HEK293 (cell line): ENCODE data around the gene SLC39A11.

Experiments
- CTCF ChIA-PET: fragments of 350-600 bp; formaldehyde crosslinking; extraction: SDS; loops from one replicate; lab custom pipeline; 2021; ENCODE audit warnings: antibody characterized with exemption; lab: Yijun Ruan, JAX
- POLR2A ChIA-PET: fragments of 300-600 bp; formaldehyde crosslinking; extraction: SDS; loops from one replicate; lab custom pipeline; 2020; ENCODE audit warnings: antibody characterized with exemption, inconsistent platforms; lab: Yijun Ruan, JAX
- H3K27ac ChIP-seq: fragments of 200-500 bp; sonication (Bioruptor generic); 2 replicates; pipeline ENCODE4 v1.5.1; 2014; ENCODE audit warnings: low read depth, low read length, control low read depth, inconsistent platforms; ENCODE audit errors: extremely low read depth
- H3K36me3 ChIP-seq, 2 experiments: fragments of 200-500 bp in 1 of 2; sonication (Bioruptor generic) in 1 of 2; 1 replicate in 1 of 2; 2 replicates in 1 of 2; pipeline ENCODE4 v1.5.1; 2014 to 2017; ENCODE audit warnings: inconsistent platforms in 2 of 2, low read length in 2 of 2; ENCODE audit not compliant: control insufficient read depth in 2 of 2, insufficient read depth in 1 of 2
- H3K4me1 ChIP-seq: fragments of 200-500 bp; sonication (Bioruptor generic); 2 replicates; pipeline ENCODE4 v1.5.1; 2014; ENCODE audit warnings: mild to moderate bottlenecking, low read length, inconsistent platforms; ENCODE audit not compliant: control insufficient read depth, insufficient read depth
- H3K4me3 ChIP-seq: 2 replicates; pipeline ENCODE4 v1.5.1; 2011; ENCODE audit warnings: low read depth, mild to moderate bottlenecking, control low read depth, low read length, moderate library complexity
- H3K9me3 ChIP-seq: fragments of 200-500 bp; sonication (Bioruptor generic); 2 replicates; pipeline ENCODE4 v1.5.1; 2014; ENCODE audit warnings: low read depth, low read length, inconsistent platforms; ENCODE audit not compliant: control insufficient read depth, insufficient read depth
- EGR2 ChIP-seq: fragments of 450-650 bp; formaldehyde crosslinking; IDR thresholded peaks from 2 replicates; pipeline ENCODE4 v1.5.1; 2016; ENCODE audit warnings: low read depth, missing biosample characterization, missing genetic modification characterization
- KLF10 ChIP-seq: fragments of 450-650 bp; IDR thresholded peaks from 2 replicates; pipeline ENCODE4 v1.5.1; 2018; ENCODE audit warnings: missing biosample characterization, mild to moderate bottlenecking, missing genetic modification characterization
- KLF7 ChIP-seq: fragments of 450-650 bp; formaldehyde crosslinking; IDR thresholded peaks from 2 replicates; pipeline ENCODE4 v1.5.1; 2016; ENCODE audit warnings: missing biosample characterization, missing genetic modification characterization, borderline replicate concordance
- RBAK ChIP-seq: fragments of 450-650 bp; formaldehyde crosslinking; IDR thresholded peaks from 2 replicates; pipeline ENCODE4 v1.5.1; 2016; ENCODE audit warnings: missing biosample characterization, missing genetic modification characterization
- REPIN1 ChIP-seq: fragments of 450-650 bp; formaldehyde crosslinking; IDR thresholded peaks from 2 replicates; pipeline ENCODE4 v1.5.1; 2017; ENCODE audit warnings: missing biosample characterization, missing genetic modification characterization, low read depth
- ZBTB26 ChIP-seq: fragments of 450-650 bp; formaldehyde crosslinking; optimal IDR thresholded peaks from 2 replicates; pipeline ENCODE3; 2016; ENCODE audit warnings: missing biosample characterization, mild to moderate bottlenecking, missing genetic modification characterization
- ZBTB49 ChIP-seq: fragments of 450-650 bp; formaldehyde crosslinking; IDR thresholded peaks from 2 replicates; pipeline ENCODE4 v1.5.1; 2016; ENCODE audit warnings: missing biosample characterization, missing genetic modification characterization, low read depth
- ZBTB8A ChIP-seq: fragments of 450-650 bp; formaldehyde crosslinking; IDR thresholded peaks from 2 replicates; pipeline ENCODE4 v1.5.1; 2016; ENCODE audit warnings: missing biosample characterization, missing genetic modification characterization
- ZEB2 ChIP-seq: fragments of 450-650 bp; formaldehyde crosslinking; IDR thresholded peaks from 2 replicates; pipeline ENCODE4 v1.5.1; 2016; ENCODE audit warnings: missing biosample characterization, missing genetic modification characterization
- ZFHX2 ChIP-seq: fragments of 450-650 bp; formaldehyde crosslinking; conservative IDR thresholded peaks from 2 replicates; pipeline ENCODE4 v1.5.1; 2016; ENCODE audit warnings: missing biosample characterization, missing genetic modification characterization
- ZNF10 ChIP-seq: fragments of 450-650 bp; formaldehyde crosslinking; IDR thresholded peaks from 2 replicates; pipeline ENCODE4 v1.5.1; 2017; ENCODE audit warnings: missing biosample characterization, missing genetic modification characterization
- ZNF133 ChIP-seq: fragments of 450-650 bp; formaldehyde crosslinking; IDR thresholded peaks from 2 replicates; pipeline ENCODE4 v1.5.1; 2016; ENCODE audit warnings: missing biosample characterization, missing genetic modification characterization
- ZNF239 ChIP-seq: fragments of 450-650 bp; formaldehyde crosslinking; IDR thresholded peaks from 2 replicates; pipeline ENCODE4 v1.5.1; 2016; ENCODE audit warnings: missing biosample characterization, missing genetic modification characterization
- ZNF248 ChIP-seq: fragments of 450-650 bp; formaldehyde crosslinking; IDR thresholded peaks from 2 replicates; pipeline ENCODE4 v1.5.1; 2017; ENCODE audit warnings: missing biosample characterization, missing genetic modification characterization
- ZNF266 ChIP-seq: fragments of 450-650 bp; formaldehyde crosslinking; IDR thresholded peaks from 2 replicates; pipeline ENCODE4 v1.5.1; 2016; ENCODE audit warnings: missing biosample characterization, missing genetic modification characterization, low read depth
- ZNF280D ChIP-seq: fragments of 450-650 bp; formaldehyde crosslinking; IDR thresholded peaks from 2 replicates; pipeline ENCODE4 v1.5.1; 2016; ENCODE audit warnings: missing biosample characterization, missing genetic modification characterization
- ZNF362 ChIP-seq: fragments of 450-650 bp; formaldehyde crosslinking; IDR thresholded peaks from 2 replicates; pipeline ENCODE4 v1.5.1; 2016; ENCODE audit warnings: missing biosample characterization, missing genetic modification characterization
- ZNF391 ChIP-seq: fragments of 450-650 bp; formaldehyde crosslinking; IDR thresholded peaks from 2 replicates; pipeline ENCODE4 v1.5.1; 2016; ENCODE audit warnings: low read depth, missing biosample characterization, missing genetic modification characterization, borderline replicate concordance
- ZNF426 ChIP-seq: fragments of 450-650 bp; formaldehyde crosslinking; IDR thresholded peaks from 2 replicates; pipeline ENCODE4 v1.5.1; 2017; ENCODE audit warnings: missing biosample characterization, missing genetic modification characterization, mild to moderate bottlenecking, inconsistent platforms, moderate library complexity
- ZNF501 ChIP-seq: fragments of 450-650 bp; formaldehyde crosslinking; IDR thresholded peaks from 2 replicates; pipeline ENCODE4 v1.5.1; 2016; ENCODE audit warnings: missing biosample characterization, missing genetic modification characterization
- ZNF701 ChIP-seq: fragments of 450-650 bp; formaldehyde crosslinking; IDR thresholded peaks from 2 replicates; pipeline ENCODE4 v1.5.1; 2016; ENCODE audit warnings: missing biosample characterization, missing genetic modification characterization
- ZNF707 ChIP-seq: fragments of 450-650 bp; formaldehyde crosslinking; IDR thresholded peaks from 2 replicates; pipeline ENCODE4 v1.5.1; 2016; ENCODE audit warnings: missing biosample characterization, missing genetic modification characterization
- TF ChIP-seq, protein P1 (sequence below): fragments of 450-650 bp; formaldehyde crosslinking; IDR thresholded peaks from 2 replicates; pipeline ENCODE4 v1.5.1; 2016; ENCODE audit warnings: missing biosample characterization, missing genetic modification characterization
- TF ChIP-seq, protein P2 (sequence below): fragments of 450-650 bp; formaldehyde crosslinking; IDR thresholded peaks from 2 replicates; pipeline ENCODE4 v1.5.1; 2016; ENCODE audit warnings: missing biosample characterization, missing genetic modification characterization, low read depth

The SLC39A11 gene

GRCh38 chr17:73011016-73011486, 81.4 kb downstream of the SLC39A11 start (continued):
- TF ChIP-seq ZNF362: no peak
- TF ChIP-seq ZBTB49: no peak
- TF ChIP-seq ZBTB8A (tag by site-specific recombination): no peak
- no peak for TF ChIP-seq ZNF10 (tag by site-specific recombination)
- no peak for TF ChIP-seq ZNF239
- no peak for TF ChIP-seq ZNF391 (tag by site-specific recombination)
- TF ChIP-seq ZNF426: no peak
- no peak for TF ChIP-seq ZEB2 (tag by site-specific recombination)

GRCh38 chr17:73010414-73010813, 82.1 kb downstream of the SLC39A11 start:
- no peaks in the 10 kb centered on the region for H3K36me3 ChIP-seq
- no peak overlapping the region for H3K27ac ChIP-seq
- CTCF ChIA-PET: no interaction called here
- POLR2A ChIA-PET: no interaction called here
- no peak overlapping the region for H3K4me3 ChIP-seq
- TF ChIP-seq ZBTB26 (no peak), ZNF501 (tag by site-specific recombination) (no peak)
- TF ChIP-seq, protein P1, sequence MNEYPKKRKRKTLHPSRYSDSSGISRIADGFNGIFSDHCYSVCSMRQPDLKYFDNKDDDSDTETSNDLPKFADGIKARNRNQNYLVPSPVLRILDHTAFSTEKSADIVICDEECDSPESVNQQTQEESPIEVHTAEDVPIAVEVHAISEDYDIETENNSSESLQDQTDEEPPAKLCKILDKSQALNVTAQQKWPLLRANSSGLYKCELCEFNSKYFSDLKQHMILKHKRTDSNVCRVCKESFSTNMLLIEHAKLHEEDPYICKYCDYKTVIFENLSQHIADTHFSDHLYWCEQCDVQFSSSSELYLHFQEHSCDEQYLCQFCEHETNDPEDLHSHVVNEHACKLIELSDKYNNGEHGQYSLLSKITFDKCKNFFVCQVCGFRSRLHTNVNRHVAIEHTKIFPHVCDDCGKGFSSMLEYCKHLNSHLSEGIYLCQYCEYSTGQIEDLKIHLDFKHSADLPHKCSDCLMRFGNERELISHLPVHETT (tag by site-specific recombination): no peak
- no peaks in the 10 kb centered on the region for H3K4me1 ChIP-seq
- H3K9me3 ChIP-seq: no peaks in the 10 kb centered on the region

GRCh38 chr17:73007407-73007806, 85.1 kb downstream of the SLC39A11 start:
- ChIA-PET POLR2A (no interaction called here), CTCF (no interaction called here)
- Histone ChIP-seq H3K9me3 (no peaks in the 10 kb centered on the region), H3K36me3 (no peaks in the 10 kb centered on the region), H3K4me1 (no peaks in the 10 kb centered on the region), H3K27ac (no peak overlapping the region), H3K4me3 (no peak overlapping the region)
- TF ChIP-seq ZNF248 (no peak), ZFHX2 (peak; percentile 49), KLF10 (tag by site-specific recombination) (no peak), KLF7 (tag by site-specific recombination) (no peak), ZNF707 (tag by site-specific recombination) (no peak), REPIN1 (tag by site-specific recombination) (no peak), ZNF280D (tag by site-specific recombination) (no peak), ZNF10 (tag by site-specific recombination) (no peak), RBAK (tag by site-specific recombination) (no peak), EGR2 (tag by site-specific recombination) (peak; percentile 68), ZNF266 (no peak), ZNF701 (no peak), ZNF133 (tag by site-specific recombination) (no peak)
- TF ChIP-seq, protein P2, sequence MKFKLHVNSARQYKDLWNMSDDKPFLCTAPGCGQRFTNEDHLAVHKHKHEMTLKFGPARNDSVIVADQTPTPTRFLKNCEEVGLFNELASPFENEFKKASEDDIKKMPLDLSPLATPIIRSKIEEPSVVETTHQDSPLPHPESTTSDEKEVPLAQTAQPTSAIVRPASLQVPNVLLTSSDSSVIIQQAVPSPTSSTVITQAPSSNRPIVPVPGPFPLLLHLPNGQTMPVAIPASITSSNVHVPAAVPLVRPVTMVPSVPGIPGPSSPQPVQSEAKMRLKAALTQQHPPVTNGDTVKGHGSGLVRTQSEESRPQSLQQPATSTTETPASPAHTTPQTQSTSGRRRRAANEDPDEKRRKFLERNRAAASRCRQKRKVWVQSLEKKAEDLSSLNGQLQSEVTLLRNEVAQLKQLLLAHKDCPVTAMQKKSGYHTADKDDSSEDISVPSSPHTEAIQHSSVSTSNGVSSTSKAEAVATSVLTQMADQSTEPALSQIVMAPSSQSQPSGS (tag by site-specific recombination): no peak
